ELR (cell line): ENCODE results near the gene H6PD.

Experiments used
- DNase-seq: peaks from one replicate; pipeline ENCODE4 v3.0.0-alpha.2; 2015; ENCODE audit warnings: low read depth

H6PD gene

DNA sequence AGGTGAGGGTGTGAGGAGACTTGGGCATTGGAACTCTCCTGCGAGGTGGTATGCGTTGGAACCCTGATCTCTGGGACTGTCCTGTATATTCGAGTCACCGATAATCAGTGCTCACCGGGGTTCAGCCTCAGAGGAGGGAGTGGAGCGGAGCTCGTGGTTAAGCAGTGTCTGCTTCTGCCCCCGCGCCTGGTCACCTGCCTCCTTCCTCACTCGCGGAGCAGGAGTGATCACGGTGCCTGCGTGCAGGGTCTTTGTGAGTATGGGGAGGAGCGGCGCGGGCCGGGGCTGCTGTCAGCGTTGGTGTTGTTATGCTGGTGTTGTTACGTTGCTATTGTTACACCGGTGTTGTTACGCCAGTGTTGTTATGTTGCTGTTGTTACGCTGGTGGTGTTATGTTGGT, 23.3 kb downstream of the H6PD start:
- DNase-seq, result no peak

DNA sequence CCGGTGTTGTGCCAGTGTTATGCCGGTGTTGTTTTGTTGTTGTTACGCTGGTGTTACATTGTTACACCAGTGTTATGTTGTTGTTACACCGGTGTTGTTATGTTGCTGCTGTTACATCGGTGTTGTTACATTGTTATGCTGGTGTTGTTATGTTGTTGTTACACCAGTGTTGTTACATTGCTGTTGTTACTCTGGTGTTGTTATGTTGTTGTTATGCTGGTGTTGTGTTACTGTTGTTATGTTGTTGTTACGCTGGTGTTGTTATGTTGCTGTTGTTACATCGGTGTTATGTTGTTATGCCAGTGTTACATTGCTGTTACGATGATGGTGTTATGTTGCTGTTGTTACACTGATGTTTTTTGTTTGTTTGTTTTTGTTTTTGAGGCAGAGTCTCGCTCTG, 24.1 kb downstream of the H6PD start:
- DNase-seq, result no peak

DNA sequence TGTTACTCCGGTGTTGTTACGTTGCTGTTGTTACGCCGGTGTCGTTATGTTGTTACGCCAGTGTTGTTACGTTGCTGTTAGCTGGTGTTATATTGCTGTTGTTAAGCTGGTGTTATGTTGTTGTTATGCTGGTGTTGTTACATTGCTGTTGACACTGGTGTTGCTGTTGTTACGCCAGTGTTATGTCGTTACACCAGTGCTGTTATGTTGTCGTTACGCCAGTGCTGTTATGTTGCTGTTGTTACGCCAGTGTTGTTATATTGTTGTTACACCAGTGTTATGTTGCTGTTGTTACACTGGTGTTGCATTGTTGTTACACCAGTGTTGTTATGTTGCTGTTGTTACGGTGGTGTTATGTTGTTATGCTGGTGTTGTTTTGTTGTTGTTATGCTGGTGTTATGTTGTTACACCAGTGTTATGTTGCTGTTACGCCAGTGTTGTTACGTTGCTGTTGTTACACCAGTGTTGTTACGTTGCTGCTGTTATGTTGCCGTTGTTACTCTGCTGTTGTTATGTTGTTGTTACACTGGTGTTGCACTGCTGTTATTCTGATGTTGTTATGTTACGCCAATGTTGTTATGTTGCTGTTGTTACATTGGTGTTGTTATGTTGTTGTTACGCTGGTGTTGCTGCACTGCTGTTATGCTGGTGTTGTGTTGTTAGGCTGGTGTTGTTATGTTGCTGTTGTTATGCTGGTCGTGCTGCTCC, 25.6 kb downstream of the H6PD start:
- no peak for DNase-seq

DNA sequence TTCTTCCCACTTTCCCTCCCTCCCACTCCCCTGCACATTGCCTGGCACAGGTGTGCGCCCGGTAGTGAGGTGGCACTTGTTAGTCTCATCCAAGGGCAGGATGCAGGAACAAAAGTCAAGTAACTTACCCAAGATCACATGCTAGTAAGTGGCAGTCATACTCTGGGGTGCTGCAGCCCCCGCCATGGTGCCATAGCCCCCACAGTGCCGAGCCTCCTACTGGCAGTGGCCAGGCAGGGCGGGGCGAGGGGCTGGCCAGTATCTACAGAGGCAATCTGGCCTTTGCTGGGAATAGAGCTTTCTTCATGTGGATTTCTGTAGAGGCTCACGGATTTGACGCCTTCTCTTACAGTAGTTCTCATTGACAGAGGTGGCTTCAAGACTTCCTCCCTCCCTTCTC, 26.9 kb downstream of the H6PD start:
- no peak for DNase-seq

DNA sequence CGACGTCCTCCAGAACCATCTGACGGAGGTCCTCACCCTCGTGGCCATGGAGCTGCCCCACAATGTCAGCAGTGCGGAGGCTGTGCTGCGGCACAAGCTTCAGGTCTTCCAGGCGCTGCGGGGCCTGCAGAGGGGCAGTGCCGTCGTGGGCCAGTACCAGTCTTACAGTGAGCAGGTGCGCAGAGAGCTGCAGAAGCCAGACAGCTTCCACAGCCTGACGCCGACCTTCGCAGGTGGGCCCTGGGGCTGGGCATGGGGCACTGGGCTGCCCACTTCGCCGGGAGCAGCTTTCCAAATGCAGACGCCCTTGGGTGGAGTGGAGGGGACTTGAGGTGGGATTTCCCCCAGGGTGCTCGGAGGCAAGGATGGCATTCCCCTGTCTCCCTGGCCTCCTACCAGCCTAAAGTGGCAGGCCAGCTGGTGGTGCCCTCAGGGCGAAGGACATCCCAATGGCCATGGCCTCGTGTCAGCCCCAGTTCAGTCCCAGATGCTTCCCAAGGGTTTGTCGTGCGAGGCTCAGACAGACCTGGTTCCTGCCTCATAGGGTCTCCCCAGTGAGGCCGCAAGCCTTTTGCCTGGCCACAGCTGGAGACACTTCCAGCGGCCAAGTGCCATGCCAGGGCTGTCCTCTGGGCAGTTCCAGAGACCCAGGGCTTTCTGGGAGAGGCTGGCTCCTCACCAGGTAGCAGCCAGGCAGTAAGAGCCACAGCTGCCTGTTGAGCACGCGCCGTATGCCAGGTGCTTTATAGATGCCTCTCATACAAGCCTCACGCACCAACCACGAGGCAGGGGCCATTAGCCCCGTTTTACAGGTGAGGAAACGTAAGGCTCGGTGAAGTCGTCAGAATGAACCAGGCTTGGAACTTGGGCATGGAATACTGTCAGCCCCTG, 27.8 kb downstream of the H6PD start:
- no peak for DNase-seq

DNA sequence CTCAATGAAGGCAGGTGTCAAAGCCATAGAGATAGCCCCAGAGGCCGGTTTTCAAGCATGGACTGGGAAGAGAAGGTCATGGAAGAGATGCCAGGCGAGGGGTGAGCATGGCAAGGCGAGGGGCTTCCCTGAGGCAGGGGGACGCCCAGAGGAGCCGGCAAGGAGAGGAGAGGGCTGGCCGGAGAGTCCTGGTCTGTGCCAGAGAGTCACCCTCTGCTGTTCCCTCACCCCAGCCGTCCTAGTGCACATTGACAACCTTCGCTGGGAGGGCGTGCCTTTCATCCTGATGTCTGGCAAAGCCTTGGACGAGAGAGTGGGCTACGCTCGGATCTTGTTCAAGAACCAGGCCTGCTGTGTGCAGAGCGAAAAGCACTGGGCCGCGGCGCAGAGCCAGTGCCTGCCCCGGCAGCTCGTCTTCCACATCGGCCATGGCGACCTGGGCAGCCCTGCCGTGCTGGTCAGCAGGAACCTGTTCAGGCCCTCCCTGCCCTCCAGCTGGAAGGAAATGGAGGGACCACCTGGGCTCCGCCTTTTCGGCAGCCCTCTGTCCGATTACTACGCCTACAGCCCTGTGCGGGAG, 28.8 kb downstream of the H6PD start:
- no peak for DNase-seq

DNA sequence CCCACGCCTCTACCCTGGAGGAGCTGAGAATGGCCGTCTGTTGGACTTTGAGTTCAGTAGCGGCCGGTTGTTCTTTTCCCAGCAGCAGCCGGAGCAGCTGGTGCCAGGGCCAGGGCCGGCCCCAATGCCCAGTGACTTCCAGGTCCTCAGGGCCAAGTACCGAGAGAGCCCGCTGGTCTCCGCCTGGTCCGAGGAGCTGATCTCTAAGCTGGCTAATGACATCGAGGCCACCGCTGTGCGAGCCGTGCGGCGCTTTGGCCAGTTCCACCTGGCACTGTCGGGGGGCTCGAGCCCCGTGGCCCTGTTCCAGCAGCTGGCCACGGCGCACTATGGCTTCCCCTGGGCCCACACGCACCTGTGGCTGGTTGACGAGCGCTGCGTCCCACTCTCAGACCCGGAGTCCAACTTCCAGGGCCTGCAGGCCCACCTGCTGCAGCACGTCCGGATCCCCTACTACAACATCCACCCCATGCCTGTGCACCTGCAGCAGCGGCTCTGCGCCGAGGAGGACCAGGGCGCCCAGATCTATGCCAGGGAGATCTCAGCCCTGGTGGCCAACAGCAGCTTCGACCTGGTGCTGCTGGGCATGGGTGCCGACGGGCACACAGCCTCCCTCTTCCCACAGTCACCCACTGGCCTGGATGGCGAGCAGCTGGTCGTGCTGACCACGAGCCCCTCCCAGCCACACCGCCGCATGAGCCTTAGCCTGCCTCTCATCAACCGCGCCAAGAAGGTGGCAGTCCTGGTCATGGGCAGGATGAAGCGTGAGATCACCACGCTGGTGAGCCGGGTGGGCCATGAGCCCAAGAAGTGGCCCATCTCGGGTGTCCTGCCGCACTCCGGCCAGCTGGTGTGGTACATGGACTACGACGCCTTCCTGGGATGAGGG, 29.7 kb downstream of the H6PD start:
- no peak for DNase-seq

DNA sequence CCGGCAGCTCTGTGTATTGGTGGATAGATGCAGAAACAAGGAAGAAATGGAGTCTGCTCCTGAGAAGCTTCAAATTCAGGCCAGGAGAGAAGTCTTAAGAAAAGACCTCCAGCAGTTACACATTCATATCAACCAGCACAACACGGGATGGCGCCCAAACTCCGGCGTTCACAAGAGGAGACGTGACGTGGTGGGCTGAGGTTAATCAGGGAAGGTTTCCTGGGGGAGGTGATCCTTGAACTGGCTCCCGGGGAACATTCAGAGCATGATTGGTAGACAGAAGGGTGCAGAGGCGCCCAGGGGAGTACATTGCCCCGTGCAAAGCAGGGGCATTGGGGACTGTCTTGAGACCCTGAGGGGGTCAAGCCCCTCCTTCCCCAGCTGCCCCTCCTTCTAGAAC, 30.5 kb downstream of the H6PD start:
- no peak for DNase-seq

DNA sequence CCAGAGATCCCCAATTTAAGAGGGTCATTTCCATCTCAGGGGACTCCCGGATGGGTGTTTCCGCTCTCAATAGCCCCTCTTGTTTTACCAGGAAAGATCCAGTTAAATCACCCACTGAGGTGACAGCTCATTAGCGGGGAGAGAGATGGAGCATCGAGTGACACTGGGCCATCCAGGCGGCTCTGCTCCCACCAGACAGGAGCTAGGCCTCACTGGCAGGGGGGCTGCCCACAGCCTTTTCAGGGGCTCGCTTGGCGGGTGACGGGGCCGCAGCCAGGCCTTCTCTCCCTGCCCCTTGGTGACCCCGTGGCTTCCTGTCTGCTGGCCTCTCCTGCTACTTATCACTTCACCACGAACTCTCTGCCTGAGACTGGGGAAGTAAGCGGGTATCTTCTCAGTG, 31.4 kb downstream of the H6PD start:
- DNase-seq, result no peak

DNA sequence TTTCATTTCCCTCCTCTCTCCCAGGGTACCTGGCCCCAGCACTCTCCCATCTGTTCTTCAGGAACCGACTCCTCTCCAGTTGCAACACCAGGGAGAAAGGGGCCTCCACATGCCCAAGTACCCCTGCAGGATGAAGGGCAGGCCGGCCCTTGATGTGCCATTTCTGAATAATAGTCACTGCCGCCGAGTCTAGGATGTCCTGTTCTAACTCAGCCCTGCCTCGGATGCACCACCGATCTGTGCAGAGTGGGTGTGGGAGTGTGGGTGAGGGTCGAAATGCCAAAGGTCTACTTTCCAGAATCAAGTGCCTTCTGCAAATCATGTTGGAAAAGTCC, 32.7 kb downstream of the H6PD start:
- DNase-seq, result no peak

DNA sequence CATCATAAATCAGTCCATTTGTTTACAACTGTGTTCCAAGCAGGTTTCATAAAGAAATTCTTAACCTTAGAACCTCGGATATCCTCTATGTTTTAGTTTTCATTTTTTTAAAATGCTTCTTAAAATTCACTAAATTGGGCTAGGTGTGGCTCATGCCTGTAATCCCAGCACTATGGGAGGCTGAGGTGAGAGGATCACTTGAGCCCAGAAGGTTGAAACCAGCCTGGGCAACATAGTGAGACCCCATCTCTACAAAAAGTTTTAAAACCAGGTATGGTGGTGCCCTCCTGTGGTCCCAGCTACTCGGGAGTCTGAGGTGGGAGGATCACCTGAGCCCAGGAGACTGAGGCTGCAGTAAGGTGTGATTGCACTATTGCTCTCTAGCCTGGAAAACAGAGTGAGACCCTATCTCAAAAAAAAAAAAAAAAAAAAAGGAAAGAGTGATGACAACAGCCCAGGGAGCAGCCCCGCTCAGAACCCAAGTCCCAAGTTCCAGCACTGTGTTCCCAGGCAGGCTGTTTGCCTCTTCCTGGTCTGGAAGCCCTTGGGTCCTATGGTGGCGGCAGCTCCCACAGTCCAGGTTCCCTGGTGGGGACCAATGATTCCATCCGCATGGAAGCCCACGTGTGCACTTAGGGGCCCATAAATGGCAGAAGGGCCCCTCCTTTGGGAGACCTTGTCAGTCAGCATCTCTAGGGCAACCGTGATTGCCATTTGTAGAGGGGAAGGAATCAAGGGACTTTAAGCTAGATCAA, 33.4 kb downstream of the H6PD start:
- DNase-seq, result no peak

DNA sequence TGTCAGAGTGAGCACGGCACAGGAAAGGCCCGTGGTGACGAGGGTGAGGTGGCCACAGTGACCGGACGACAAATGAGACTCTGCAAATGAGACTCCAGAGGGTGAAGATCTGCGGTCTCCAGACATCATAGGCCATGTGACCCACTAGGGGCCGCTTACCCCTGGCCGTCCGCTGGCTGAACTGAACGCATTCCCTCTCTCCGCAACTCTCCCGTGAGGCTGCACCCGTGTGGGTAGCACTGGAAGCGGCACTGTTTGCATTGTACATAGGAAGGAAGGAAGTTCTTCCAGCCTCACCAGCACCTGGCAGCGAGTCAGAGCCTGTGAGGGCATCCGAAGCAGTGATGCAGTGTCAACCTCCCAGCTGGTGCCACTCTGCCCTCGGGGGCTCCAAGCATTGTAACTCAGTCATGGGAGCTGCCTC, 34.5 kb downstream of the H6PD start:
- DNase-seq, result no peak

DNA sequence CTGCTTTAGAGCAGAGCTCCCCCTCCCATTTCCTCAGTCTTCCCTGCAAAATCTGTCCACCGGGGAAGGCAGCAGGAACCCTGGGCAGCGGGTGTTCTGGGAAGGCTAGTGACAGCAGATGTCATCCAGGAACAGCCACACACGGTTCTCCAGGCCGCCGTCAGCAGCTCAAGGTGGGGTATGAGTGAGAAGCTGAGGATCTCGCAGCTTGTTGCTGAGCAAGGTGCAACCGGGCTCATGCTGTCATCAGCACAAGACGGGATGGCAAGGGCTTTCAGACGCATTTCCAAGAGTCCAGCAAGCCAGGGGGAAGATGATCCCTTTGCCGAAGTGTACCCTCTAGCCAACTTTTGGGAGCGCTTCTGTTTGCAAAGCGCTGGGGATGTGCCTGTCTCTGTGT, 35.1 kb downstream of the H6PD start:
- DNase-seq, result no peak

DNA sequence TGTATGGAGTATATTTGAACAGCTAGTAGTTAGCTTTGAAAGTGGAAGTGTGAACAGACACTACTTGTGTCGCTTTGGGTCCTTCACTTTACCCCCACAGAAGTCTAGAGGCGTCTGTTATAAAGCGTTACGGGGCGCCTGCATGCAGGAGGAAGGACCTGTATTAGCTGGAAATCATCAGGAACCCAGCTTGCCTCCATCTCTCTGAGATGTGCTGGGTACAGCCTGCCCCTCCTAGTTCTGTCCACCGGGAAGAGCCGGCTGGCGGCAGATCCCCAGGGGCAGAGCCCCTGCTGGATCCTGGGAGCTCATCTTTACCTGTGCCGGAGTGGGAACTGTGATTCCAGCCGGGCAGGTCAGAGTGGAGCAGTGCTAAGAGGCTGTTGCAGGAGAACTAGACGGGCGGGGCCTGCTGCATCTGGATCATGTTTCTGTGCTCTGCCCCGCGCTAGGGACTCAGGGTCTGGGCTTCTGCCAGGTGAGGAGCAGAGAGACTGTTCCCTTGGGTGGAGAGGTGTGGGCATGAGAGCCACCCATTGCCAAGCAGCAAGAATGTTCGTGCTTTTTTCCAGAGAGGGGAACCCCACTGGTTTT, 35.8 kb downstream of the H6PD start:
- DNase-seq, result no peak

DNA sequence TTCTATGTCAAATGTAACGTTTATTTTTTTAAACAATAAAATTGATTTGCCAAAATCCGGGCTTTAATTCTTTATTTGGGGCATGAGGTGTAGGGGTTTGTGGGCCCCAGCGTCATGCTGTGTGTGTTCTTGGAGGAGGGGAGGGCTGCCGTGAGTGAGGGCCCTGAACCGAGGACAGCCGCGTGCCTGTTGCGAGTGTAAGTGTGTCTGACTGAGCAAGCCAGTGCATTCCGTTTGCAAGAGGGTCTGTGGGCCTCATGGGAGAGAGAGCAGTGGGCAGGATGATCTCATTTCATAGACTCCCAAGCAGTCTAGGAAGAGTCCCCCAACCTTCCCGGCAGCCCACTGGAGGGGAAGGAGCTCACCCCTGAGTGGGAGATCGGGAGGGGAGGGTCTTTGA, 36.7 kb downstream of the H6PD start:
- DNase-seq, result no peak

DNA sequence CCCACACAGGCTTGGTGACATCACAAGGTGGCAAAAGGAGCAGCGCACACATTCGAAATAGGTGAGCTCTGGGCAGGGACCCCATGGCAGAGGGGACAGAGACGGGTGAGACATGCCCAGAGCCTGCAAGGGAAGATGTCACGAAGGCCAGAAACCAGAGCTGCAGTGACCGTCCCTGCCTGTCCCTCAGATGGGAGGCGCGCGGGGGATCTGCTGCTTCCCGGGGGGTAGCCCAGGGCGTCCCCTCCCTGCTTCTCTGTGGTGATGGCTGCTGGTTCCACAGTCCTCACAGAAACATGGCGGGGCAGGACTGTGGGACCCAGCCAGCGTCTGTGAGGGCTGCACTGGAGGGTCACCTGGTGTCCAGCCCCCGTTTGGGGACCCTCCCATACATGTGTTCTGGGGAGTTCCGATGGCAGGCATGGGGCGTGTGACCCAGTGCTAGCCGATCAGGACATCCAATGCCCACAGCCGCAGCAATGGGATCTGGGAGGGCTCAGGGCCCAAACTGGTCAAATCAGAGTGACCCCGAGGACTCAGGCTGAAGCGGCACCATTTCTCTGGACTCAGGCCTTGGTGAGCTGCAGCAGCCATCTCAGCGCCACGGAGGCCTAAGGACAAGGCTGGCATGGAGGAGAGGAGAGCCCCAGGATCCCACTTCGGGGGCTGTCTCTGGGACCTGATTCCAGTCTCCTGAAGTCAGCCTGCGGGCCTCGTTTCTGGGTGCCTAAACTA, 37.5 kb downstream of the H6PD start:
- DNase-seq, result no peak

DNA sequence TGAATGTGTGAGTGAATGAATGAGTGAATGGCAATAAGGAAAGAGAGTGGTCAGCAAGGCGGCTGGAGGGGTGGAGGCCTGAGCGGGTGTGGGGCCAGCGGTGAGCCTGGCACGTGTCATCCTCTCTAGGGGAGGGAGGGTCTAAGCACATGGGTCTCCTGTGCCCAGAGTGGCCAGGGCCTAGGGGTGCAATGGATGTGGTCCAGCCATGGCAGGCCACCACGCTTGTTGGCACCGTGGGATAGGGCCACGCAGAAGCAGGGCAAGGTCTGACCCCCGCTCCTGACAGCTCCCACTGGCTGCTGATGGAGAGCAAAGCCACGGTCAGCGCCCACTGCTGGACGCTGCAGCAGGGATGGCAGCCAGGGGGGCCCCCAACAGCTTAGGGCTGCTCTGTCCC, 38.6 kb downstream of the H6PD start:
- no peak for DNase-seq

DNA sequence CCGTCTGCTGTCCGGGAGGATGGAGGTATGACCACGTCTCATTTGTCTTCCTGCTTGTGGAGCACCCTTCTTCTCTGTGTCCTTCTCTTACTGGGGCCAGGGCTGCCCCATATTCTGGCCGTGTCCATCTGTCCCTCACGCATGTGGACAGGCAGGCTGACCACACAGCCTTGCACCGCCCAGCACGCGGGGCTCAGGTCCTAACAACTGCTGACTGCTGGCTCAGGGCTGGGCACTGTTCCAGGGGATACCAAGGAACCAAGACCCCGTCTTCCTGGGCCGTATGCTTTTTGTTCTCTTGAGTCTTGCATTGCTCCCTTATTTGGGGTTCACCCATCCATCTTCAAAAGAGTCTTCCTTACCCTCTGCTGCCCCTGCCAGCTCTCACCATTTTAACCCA, 40.6 kb downstream of the H6PD start:
- no peak for DNase-seq

DNA sequence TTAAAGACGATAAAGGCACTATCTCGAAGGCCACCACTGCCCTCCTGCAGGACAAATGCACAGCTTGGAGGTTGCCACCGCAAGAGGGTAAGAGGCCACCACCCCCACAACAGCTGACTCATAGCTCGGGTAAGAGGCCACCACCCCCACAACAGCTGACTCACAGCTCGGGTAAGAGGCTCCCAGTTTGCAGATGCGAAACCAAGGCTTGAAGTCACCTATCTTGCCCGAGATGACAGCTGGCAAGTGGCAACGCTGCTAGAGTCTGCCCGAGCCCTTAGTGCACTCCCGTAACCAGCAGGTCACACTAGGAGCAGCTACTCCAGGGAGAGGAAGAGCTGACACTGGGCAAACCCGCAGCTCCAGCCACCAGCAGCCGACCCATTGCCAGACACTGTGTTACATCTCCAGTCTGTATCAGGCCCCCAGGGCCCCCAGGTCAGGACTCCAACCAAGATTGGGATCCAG, 41.0 kb downstream of the H6PD start:
- peak; percentile 95 for DNase-seq

DNA sequence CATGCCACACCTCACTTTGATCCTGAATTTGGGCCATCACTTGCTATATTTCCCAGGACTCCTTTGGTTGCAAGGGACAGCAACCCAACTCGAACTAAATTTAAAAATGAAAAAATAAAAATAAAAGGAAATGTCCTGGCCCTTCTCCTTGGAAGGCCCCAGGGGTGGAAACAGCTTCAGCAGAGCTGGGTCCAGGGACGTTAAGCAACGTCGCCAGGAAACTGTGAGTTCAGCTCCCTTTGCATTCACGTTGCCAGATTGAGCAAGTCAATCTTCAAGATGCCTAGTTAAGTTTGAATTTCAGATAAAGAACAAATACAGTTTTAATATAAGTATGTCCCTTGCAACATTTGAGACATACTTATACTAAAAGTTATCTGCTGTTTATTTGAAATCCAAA, 43.5 kb downstream of the H6PD start:
- no peak for DNase-seq
